HCT116 (cell line): ENCODE results near the gene TNS3. TPM values are rescaled to one million over a fixed set of nuclear protein-coding genes. Genes with fewer than 3 reads are reported as not detected.

Experiments
- ATAC-seq: fragments of 200-7000 bp; cut with Tn5 transposase; 2 replicates; pipeline ENCODE4 v1.9.1; 2020; ENCODE audit warnings: mild to moderate bottlenecking, moderate library complexity
- BruUV-seq: library from RNA; stranded (reverse); fragments of 400-500 nt; replicated peaks from 2 replicates; lab custom pipeline; 2021; lab: Mats Ljungman, UMichigan
- CTCF ChIA-PET: fragments of 300-600 bp; sonication (Branson Sonifier 250); formaldehyde crosslinking; loops from one replicate; lab custom pipeline; 2021; ENCODE audit warnings: antibody characterized with exemption; lab: Charles Lee
- POLR2A ChIA-PET: fragments of 300-600, 350-600 bp; sonication (Branson Sonifier 250); formaldehyde crosslinking; loops from one replicate; lab custom pipeline; 2021; ENCODE audit warnings: antibody characterized with exemption; lab: Charles Lee
- RAD21 ChIA-PET, 2 experiments: fragments of 300-600 bp; sonication (Branson Sonifier 250); formaldehyde crosslinking; loops; one replicate each; lab custom pipeline; 2023; ENCODE audit warnings: low total read pairs in 2 of 2; ENCODE audit not compliant: uncharacterized antibody in 2 of 2, unreplicated experiment in 2 of 2, low non-redundant PET in 1 of 2; lab: Charles Lee
- DNase-seq: peaks from one replicate; pipeline ENCODE4 v3.0.0-alpha.2; 2010; ENCODE audit warnings: low read depth, low spot score
- H2AFZ ChIP-seq: fragments of 200-600 bp; shearing (Covaris generic), sonication (generic); 2 replicates; pipeline ENCODE4 v1.6.1; 2017; ENCODE audit warnings: low read depth, mixed run types, mixed read lengths, antibody characterized with exemption, low read length; ENCODE audit not compliant: poor library complexity, severe bottlenecking
- H3K27ac ChIP-seq: 2 replicates; pipeline ENCODE4 v1.5.1; 2012; ENCODE audit warnings: low read depth, low read length
- H3K27me3 ChIP-seq: fragments of 200-600 bp; sonication (generic); 2 replicates; pipeline ENCODE4 v1.6.1; 2016; ENCODE audit warnings: mixed run types, low read length, mixed read lengths; ENCODE audit not compliant: insufficient read depth
- H3K36me3 ChIP-seq, 2 experiments: fragments of 200-500 bp in 1 of 2; fragments of 200-600 bp in 1 of 2; sonication (Bioruptor generic) in 1 of 2; sonication (generic) in 1 of 2; 2 replicates each; pipeline versions ENCODE4 v1.5.1 to v1.6.1; 2014 to 2016; ENCODE audit warnings: low read length in 2 of 2, inconsistent platforms in 1 of 2, mixed read lengths in 1 of 2, mixed run types in 1 of 2; ENCODE audit not compliant: insufficient read depth in 2 of 2, control insufficient read depth in 1 of 2
- H3K4me1 ChIP-seq, 2 experiments: fragments of 200-600 bp in 1 of 2; sonication (generic) in 1 of 2; 2 replicates each; pipeline versions ENCODE4 v1.5.1 to v1.6.1; 2012 to 2017; ENCODE audit warnings: low read length in 2 of 2, inconsistent platforms in 1 of 2, mild to moderate bottlenecking in 1 of 2, mixed read lengths in 1 of 2, mixed run types in 1 of 2, moderate library complexity in 1 of 2; ENCODE audit not compliant: insufficient read depth in 2 of 2, control insufficient read depth in 1 of 2
- H3K4me2 ChIP-seq: fragments of 200-600 bp; sonication (generic); 2 replicates; pipeline ENCODE4 v1.6.1; 2017; ENCODE audit warnings: mixed run types, low read length, mixed read lengths
- H3K4me3 ChIP-seq, 2 experiments: fragments of 200-600 bp in 1 of 2; sonication (generic) in 1 of 2; replicated peaks in 1 of 2; 2 replicates each; pipeline ENCODE4 v1.5.1; 2011 to 2016; ENCODE audit warnings: low read length in 2 of 2, control low read depth in 1 of 2, low read depth in 1 of 2, mild to moderate bottlenecking in 1 of 2, mixed read lengths in 1 of 2, mixed run types in 1 of 2
- H3K79me2 ChIP-seq: fragments of 200-600 bp; sonication (generic); 2 replicates; pipeline ENCODE4 v1.6.1; 2017; ENCODE audit warnings: mild to moderate bottlenecking, mixed run types, low read length, moderate library complexity, mixed read lengths; ENCODE audit not compliant: insufficient read depth
- H3K9ac ChIP-seq: fragments of 200-600 bp; sonication (generic); 2 replicates; pipeline ENCODE4 v1.6.1; 2016; ENCODE audit warnings: low read length, mixed read lengths
- H3K9me2 ChIP-seq: fragments of 200-600 bp; sonication (generic), shearing (Covaris generic); 2 replicates; pipeline ENCODE4 v1.6.1; 2017; ENCODE audit warnings: mixed run types, mild to moderate bottlenecking, moderate library complexity; ENCODE audit not compliant: insufficient read depth
- H3K9me3 ChIP-seq, 2 experiments: fragments of 200-500 bp in 1 of 2; fragments of 200-600 bp in 1 of 2; sonication (Bioruptor generic) in 1 of 2; sonication (generic) in 1 of 2; 2 replicates each; pipeline ENCODE4 v1.6.1; 2014 to 2017; ENCODE audit warnings: low read length in 2 of 2, mixed read lengths in 2 of 2, inconsistent platforms in 1 of 2, low read depth in 1 of 2, mild to moderate bottlenecking in 1 of 2, mixed run types in 1 of 2, moderate library complexity in 1 of 2; ENCODE audit not compliant: control insufficient read depth in 1 of 2, insufficient read depth in 1 of 2
- H4K20me1 ChIP-seq: fragments of 200-600 bp; sonication (generic), shearing (Covaris generic); 2 replicates; pipeline ENCODE4 v1.6.1; 2017; ENCODE audit warnings: mixed run types, mild to moderate bottlenecking, moderate library complexity; ENCODE audit not compliant: insufficient read depth
- CBX3 ChIP-seq: IDR thresholded peaks from 2 replicates; pipeline ENCODE4 v1.6.1; 2012; ENCODE audit warnings: low read depth
- CEBPB ChIP-seq: IDR thresholded peaks from 2 replicates; pipeline ENCODE4 v1.6.1; 2012; ENCODE audit warnings: low read depth
- CTCF ChIP-seq, 3 experiments: fragments of 200-600 bp in 1 of 3; sonication (generic) in 1 of 3; IDR thresholded peaks in 2 of 3; conservative IDR thresholded peaks in 1 of 3; 2 replicates each; pipeline ENCODE4 v1.5.1; 2012 to 2017; ENCODE audit warnings: low read depth in 2 of 3, low read length in 2 of 3, antibody characterized with exemption in 1 of 3, borderline replicate concordance in 1 of 3, control low read depth in 1 of 3, mild to moderate bottlenecking in 1 of 3, mixed read lengths in 1 of 3, mixed run types in 1 of 3, moderate library complexity in 1 of 3; ENCODE audit not compliant: insufficient read depth in 1 of 3
- EGR1 ChIP-seq: IDR thresholded peaks from 2 replicates; pipeline ENCODE4 v1.6.1; 2012; ENCODE audit warnings: low read depth
- ELF1 ChIP-seq: IDR thresholded peaks from 2 replicates; pipeline ENCODE4 v1.6.1; 2012; ENCODE audit warnings: low read depth, borderline replicate concordance
- EZH2 ChIP-seq: fragments of 200-600 bp; sonication (generic); IDR thresholded peaks from 2 replicates; pipeline ENCODE4 v1.6.1; 2017; ENCODE audit warnings: antibody characterized with exemption, mixed run types
- FOSL1 ChIP-seq: IDR thresholded peaks from 2 replicates; pipeline ENCODE4 v1.6.1; 2012; ENCODE audit warnings: low read depth
- JUND ChIP-seq: IDR thresholded peaks from 2 replicates; pipeline ENCODE4 v1.6.1; 2012
- MAX ChIP-seq: IDR thresholded peaks from 2 replicates; pipeline ENCODE4 v1.6.1; 2012
- POLR2A ChIP-seq: IDR thresholded peaks from 2 replicates; pipeline ENCODE4 v1.7.0; 2011; ENCODE audit warnings: borderline replicate concordance; ENCODE audit not compliant: insufficient read depth, insufficient read length; ENCODE audit errors: extremely low read depth
- POLR2AphosphoS5 ChIP-seq: IDR thresholded peaks from 2 replicates; pipeline ENCODE4 v1.6.1; 2011; ENCODE audit warnings: mild to moderate bottlenecking, low read depth, low read length, moderate library complexity
- RAD21 ChIP-seq: IDR thresholded peaks from 2 replicates; pipeline ENCODE4 v1.6.1; 2012; ENCODE audit warnings: low read depth, mild to moderate bottlenecking
- SIN3A ChIP-seq: IDR thresholded peaks from 2 replicates; pipeline ENCODE4 v1.6.1; 2012; ENCODE audit warnings: low read depth
- SP1 ChIP-seq: IDR thresholded peaks from 2 replicates; pipeline ENCODE4 v1.6.1; 2012; ENCODE audit warnings: low read depth
- SRF ChIP-seq: IDR thresholded peaks from 2 replicates; pipeline ENCODE4 v1.6.1; 2012; ENCODE audit warnings: low read depth
- ZBTB33 ChIP-seq: IDR thresholded peaks from 2 replicates; pipeline ENCODE4 v1.6.1; 2011; ENCODE audit warnings: mild to moderate bottlenecking, low read length, moderate library complexity; ENCODE audit not compliant: insufficient replicate concordance; ENCODE audit errors: extremely low read depth
- ZNF274 ChIP-seq: fragments of 200-500 bp; sonication (Bioruptor generic); IDR thresholded peaks from 2 replicates; pipeline ENCODE4 v1.6.1; 2014; ENCODE audit warnings: mild to moderate bottlenecking, low read depth, low read length, inconsistent platforms
- intact Hi-C: fragments of 100-400 bp; cut with micrococcal nuclease; formaldehyde crosslinking; loops from 2 replicates; pipeline ENCODE4 v1.10.0; 2022
- total RNA-seq: library from RNA; stranded (reverse); gene quantifications from one replicate; pipeline ENCODE4 v1.2.1, GENCODE V29; 2021; ENCODE audit not compliant: unreplicated experiment

Gene TNS3
- total RNA-seq, 1 experiment from 2014 or later = 9.1 TPM

- Histone ChIP-seq H3K4me2 (no peak overlapping the region), H3K4me1 (peaks cover 12 to 13% of the 10 kb centered on the region in 2 experiments), H3K9ac (no peak overlapping the region), H3K27me3 (no peaks in the 10 kb centered on the region), H3K4me3 (no peak overlapping the region), H3K27ac (no peak overlapping the region), H3K9me2 (no peaks in the 10 kb centered on the region), H3K36me3 (no peaks in the 10 kb centered on the region), H3K9me3 (no peaks in the 10 kb centered on the region), H3K79me2 (no peaks in the 10 kb centered on the region), H2AFZ (no peak overlapping the region)
- RAD21 ChIA-PET = no interaction called here
- POLR2A ChIA-PET = no interaction called here
- CTCF ChIA-PET = no interaction called here
- no TSS peak for BruUV-seq
- DNase-seq = no peak
- intact Hi-C loops = no loop called here
- TF ChIP-seq RAD21 (no peak), SP1 (no peak), FOSL1 (no peak), ZNF274 (no peak), MAX (no peak), JUND (no peak), POLR2AphosphoS5 (no peak), POLR2A (no peak), EZH2 (no peak), CBX3 (no peak), EGR1 (no peak), SIN3A (no peak), SRF (no peak), CEBPB (no peak), ELF1 (no peak), ZBTB33 (no peak), CTCF (IDR thresholded peaks at IDR 0.05 in 2 of 3, conservative IDR thresholded peaks at IDR 0.05 in 1 of 3; ENCODE audit: borderline replicate concordance in 1 of 3, insufficient read depth in 1 of 3, low read depth in 2 of 3, low read length in 2 of 3) (no peak)
- TF ChIP-seq, all 23 proteins: peak for 0
- H4K20me1 ChIP-seq = no peaks in the 10 kb centered on the region
- no peak for ATAC-seq
Observed at GRCh38 chr7:47454069-47454973, 127.6 kb downstream of the TNS3 start.
